GM18498 (cell line): ENCODE measurements around the gene TMEM140.
"Not testable (repeated sequence)": the region's sequence is repeated elsewhere in the genome, so short reads cannot be mapped to it uniquely, and the experiment has no call there.

Experiments used
- ATAC-seq: cut with Tn5 transposase; IDR thresholded peaks from one replicate; pipeline ENCODE4 v1.9.1; 2021; ENCODE audit warnings: mild to moderate bottlenecking, moderate library complexity; ENCODE audit not compliant: unreplicated experiment

Gene TMEM140

GRCh38 chr7:135147899-135148721, at the start of gene TMEM140:
Gene TMEM140, plus strand, starts transcription at chr7:135148072. Its CDS starts 16,370 bp downstream, at chr7:135164442.
- peak; percentile 74 for ATAC-seq

DNA sequence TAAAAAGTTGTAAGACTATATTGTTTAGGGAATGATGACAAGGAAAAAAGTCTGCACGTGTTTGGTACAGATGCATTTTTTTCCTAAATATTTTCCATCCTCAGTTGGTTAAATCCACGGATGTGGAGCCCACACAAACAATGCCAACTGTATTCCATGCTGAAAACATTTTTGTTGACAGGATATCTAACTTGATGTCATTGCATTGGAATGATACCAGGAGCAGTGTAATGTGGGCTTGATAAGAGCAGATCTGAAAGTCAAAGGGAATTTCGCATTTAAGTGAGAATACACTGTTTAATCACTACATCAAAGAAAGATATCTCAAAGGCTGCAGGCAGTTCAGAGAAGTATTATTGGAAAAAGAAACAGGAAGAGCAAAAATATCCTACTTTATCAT, 49.5 kb upstream of the TMEM140 start:
- no peak for ATAC-seq

GRCh38 chr7:135100856-135101255, 47.0 kb upstream of the TMEM140 start:
- ATAC-seq = no peak

- ATAC-seq = peak; percentile 65
Measured at GRCh38 chr7:135102372-135102771, 45.5 kb upstream of the TMEM140 start.

- ATAC-seq = no peak
Measured at GRCh38 chr7:135109562-135109961, 38.3 kb upstream of the TMEM140 start.

- no peak for ATAC-seq
Measured at GRCh38 chr7:135109976-135110375, 37.9 kb upstream of the TMEM140 start.

GRCh38 chr7:135111379-135111778, 36.5 kb upstream of the TMEM140 start:
- ATAC-seq = no peak

DNA sequence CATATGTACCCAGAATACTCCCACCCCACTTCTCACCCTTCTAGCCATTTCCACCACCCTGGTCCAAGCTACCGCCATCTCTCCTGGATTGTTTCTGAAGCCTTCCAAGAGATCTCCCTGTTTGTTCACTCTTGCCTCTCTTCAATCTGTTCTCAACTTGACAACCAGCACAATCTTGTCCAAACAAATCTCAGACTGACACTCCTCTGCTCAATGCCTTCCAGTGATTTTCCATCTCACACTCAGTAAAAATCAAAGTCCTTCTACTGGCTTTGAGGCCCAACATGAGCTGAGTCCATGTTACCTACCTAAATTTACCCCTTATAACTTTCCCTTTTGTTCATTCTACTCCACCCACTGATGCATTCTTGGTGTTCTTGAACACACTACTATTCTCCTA, 33.2 kb upstream of the TMEM140 start:
- no peak for ATAC-seq

DNA sequence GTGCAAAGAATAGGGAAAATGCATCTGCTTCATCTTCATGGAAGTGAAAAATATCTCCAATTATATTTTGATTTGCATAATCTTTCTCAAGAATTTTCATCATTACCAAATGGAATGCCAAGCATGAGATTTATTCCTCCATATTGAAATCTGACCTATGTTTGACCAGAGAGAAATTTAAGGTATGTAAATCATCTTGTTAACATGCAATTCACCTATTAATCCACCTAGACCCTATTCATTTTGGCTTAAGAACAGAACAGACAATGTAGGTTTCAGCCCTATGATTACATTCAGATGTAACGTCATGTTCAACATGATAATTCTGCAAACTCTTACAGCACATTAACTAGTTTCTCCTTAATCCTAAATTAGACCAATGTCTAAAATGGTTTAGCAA, 30.8 kb upstream of the TMEM140 start:
- ATAC-seq = no peak

GRCh38 chr7:135121868-135122267, 26.0 kb upstream of the TMEM140 start:
- no peak for ATAC-seq

GRCh38 chr7:135124631-135125030, 23.2 kb upstream of the TMEM140 start:
- ATAC-seq = not testable (repeated sequence)

DNA sequence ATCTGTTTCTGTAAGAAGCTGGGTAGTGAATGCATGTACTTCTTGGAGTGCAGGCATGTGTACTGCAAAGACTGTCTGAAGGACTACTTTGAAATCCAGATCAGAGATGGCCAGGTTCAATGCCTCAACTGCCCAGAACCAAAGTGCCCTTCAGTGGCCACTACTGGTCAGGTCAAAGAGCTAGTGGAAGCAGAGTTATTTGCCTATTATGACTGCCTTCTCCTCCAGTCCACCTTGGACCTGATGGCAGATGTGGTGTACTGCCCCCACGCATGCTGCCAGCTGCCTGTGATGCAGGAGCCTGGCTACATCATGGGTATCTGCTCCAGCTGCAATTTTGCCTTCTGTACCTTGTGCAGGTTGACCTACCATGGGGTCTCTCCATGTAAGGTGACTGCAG, 18.9 kb upstream of the TMEM140 start:
- no peak for ATAC-seq

DNA sequence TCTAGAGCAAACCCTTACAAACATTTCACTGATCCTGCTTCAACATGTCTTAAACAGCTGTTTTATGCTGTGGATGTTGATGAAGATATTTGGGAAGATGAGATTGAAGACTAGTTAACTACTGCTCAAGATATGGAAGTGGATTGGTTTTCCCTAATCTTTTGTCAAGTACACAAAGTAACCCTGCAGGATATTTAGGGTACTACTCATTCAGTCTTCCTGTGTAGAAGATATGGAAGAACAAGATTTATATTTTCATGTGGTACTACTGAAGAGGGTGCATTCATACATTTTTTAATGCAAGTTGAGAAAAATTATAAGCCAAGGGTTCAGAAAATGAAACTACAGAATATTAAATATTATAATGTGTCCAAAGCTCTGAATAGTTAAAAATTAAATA, 18.3 kb upstream of the TMEM140 start:
- no peak for ATAC-seq

GRCh38 chr7:135143885-135144668, 3.8 kb upstream of the TMEM140 start:
- no peak for ATAC-seq

DNA sequence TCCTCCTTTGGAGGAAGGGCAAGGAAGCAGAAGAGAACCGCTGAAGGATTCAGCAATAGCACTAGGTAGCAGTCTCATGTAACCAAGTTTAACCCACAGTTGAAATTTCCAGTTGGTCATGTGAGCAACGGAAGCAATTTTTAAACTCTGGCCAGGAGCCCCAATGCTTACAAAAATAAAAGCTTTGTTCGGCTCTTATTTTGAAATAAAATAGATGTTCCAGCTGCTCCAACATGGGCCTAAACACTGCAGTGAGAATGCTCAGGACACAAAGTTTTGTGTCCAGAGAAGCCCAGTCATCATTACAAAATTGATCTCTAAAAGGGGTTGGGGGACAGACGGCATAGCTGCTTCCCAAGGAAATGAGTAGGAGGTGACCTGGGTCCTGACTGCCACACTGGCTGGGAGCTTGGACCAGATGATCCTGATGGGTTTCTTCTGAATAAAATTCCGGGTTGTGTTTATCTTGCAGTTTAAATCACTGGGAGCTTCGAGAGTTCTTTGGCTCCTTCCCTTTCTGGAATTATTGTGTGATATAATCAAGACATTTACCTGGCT, 452 bp upstream of the TMEM140 start:
- ATAC-seq = peak; percentile 18

- ATAC-seq = no peak
Measured at GRCh38 chr7:135150072-135150782, 2.4 kb downstream of the TMEM140 start.

DNA sequence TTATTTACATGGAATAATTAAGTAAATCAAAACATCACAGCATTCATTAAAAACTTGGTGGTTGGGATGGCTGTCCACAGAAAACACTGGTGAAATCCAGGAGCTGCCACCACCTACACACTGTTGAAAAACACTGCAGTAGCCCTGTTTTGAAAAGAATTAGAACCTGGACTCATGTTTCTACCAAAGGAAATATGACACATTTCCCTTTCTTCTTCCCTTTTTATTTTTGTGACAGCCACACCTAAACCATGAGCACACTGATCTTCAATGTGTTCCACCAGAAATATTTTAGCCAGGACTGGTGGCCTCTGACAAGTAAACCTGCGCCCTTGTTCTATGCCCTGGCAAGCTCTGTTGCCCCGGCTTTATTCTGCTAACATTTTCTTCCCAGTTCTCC, 3.3 kb downstream of the TMEM140 start:
- ATAC-seq = no peak

DNA sequence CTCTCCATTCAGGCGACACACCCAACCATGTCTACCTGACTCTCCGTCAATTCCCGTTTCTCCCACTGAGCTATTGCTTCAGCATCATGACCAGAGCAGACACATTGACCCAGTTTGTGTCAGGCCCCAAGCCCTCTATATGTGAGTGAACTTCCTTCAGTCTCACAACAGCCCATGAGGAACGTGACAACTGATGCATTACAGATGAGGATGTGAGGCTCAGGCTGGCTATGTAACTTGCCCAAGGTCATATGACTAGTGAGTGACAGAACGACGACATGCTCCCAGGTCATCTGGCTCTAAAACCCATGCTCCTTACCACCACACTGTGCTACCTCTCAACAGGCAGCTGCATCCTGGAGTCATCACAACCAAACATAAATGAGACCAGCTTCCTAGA, 3.7 kb downstream of the TMEM140 start:
- no peak for ATAC-seq

- ATAC-seq = no peak
Measured at GRCh38 chr7:135152442-135152841, 4.6 kb downstream of the TMEM140 start.

- no peak for ATAC-seq
Measured at GRCh38 chr7:135154734-135155133, 6.9 kb downstream of the TMEM140 start.

- ATAC-seq = no peak
Measured at GRCh38 chr7:135156290-135156689, 8.4 kb downstream of the TMEM140 start.
